PFSK-1 (cell line): ENCODE results near the gene GABRB1.

Source experiments
- POLR2AphosphoS5 ChIP-seq: IDR thresholded peaks from 2 replicates; pipeline ENCODE4 v1.6.1; 2012; ENCODE audit warnings: low read depth, mild to moderate bottlenecking, control low read depth, low read length, moderate library complexity
- SIN3A ChIP-seq: IDR thresholded peaks from 2 replicates; pipeline ENCODE4 v1.6.1; 2012; ENCODE audit warnings: mild to moderate bottlenecking, low read length, moderate library complexity, borderline replicate concordance; ENCODE audit not compliant: insufficient read depth
- TAF1 ChIP-seq: IDR thresholded peaks from 2 replicates; pipeline ENCODE4 v1.6.1; 2012; ENCODE audit warnings: low read length, control low read depth, borderline replicate concordance; ENCODE audit not compliant: insufficient read depth

- TF ChIP-seq POLR2AphosphoS5 (no peak), SIN3A (no peak), TAF1 (no peak)
Observed at GRCh38 chr4:47061435-47061834, 30.1 kb downstream of the GABRB1 start.
